Endothelial cell of umbilical vein (primary cell): ENCODE data around the gene DXO.

Experiments used
- EZH2 ChIP-seq: IDR thresholded peaks from 2 replicates; pipeline ENCODE4 v1.6.1; 2012; ENCODE audit warnings: borderline replicate concordance, low read depth, mild to moderate bottlenecking, moderate library complexity, low read length, inconsistent platforms; ENCODE audit not compliant: severe bottlenecking
- MYC ChIP-seq: IDR thresholded peaks from one replicate; pipeline ENCODE4 v1.6.1; 2011; ENCODE audit warnings: mild to moderate bottlenecking, low read depth, low read length
- POLR2A ChIP-seq: IDR thresholded peaks from 2 replicates; pipeline ENCODE4 v1.6.1; 2012; ENCODE audit warnings: low read depth, mild to moderate bottlenecking, control low read depth, low read length
- TF ChIP-seq, protein P1 (sequence below): IDR thresholded peaks from 2 replicates; pipeline ENCODE4 v1.6.1; 2011; ENCODE audit not compliant: insufficient read depth, insufficient read length
- TF ChIP-seq, protein P2 (sequence below), 2 donors: IDR thresholded peaks; 1 replicate in 1 of 2; 2 replicates in 1 of 2; pipeline ENCODE4 v1.5.1; 2011; ENCODE audit warnings: low read length in 2 of 2, mild to moderate bottlenecking in 2 of 2, moderate library complexity in 2 of 2, control low read depth in 1 of 2, inconsistent platforms in 1 of 2, low read depth in 1 of 2; ENCODE audit not compliant: insufficient read depth in 1 of 2; ENCODE audit errors: extremely low read depth in 1 of 2

DNA sequence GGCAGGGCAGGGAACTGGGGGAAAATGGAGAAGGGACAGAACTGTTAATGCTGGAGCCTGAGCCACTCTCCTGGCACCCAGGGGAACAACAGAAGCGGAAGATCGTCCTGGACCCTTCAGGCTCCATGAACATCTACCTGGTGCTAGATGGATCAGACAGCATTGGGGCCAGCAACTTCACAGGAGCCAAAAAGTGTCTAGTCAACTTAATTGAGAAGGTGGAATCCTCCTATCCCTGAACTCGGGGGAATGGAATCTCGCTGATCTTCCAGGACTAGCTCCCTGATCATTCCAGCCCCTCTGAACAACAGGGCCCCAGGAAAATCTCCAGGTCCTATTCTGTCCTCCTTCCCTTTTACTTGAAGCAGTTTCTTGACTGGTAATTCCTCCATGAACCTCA, 24.1 kb downstream of the DXO start:
- TF ChIP-seq POLR2A (no peak), EZH2 (no peak), MYC (no peak)
- TF ChIP-seq, protein P1, sequence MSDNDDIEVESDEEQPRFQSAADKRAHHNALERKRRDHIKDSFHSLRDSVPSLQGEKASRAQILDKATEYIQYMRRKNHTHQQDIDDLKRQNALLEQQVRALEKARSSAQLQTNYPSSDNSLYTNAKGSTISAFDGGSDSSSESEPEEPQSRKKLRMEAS: no peak
- TF ChIP-seq, protein P2, sequence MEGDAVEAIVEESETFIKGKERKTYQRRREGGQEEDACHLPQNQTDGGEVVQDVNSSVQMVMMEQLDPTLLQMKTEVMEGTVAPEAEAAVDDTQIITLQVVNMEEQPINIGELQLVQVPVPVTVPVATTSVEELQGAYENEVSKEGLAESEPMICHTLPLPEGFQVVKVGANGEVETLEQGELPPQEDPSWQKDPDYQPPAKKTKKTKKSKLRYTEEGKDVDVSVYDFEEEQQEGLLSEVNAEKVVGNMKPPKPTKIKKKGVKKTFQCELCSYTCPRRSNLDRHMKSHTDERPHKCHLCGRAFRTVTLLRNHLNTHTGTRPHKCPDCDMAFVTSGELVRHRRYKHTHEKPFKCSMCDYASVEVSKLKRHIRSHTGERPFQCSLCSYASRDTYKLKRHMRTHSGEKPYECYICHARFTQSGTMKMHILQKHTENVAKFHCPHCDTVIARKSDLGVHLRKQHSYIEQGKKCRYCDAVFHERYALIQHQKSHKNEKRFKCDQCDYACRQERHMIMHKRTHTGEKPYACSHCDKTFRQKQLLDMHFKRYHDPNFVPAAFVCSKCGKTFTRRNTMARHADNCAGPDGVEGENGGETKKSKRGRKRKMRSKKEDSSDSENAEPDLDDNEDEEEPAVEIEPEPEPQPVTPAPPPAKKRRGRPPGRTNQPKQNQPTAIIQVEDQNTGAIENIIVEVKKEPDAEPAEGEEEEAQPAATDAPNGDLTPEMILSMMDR (IDR thresholded peaks at IDR 0.05; ENCODE audit: extremely low read depth in 1 of 2, insufficient read depth in 1 of 2, low read depth in 1 of 2, low read length in 2 of 2): no peak
